ENCODE results near the gene ARHGAP6.

The ARHGAP6 gene

GRCh38 chrX:11451151-11451550 lies 214.6 kb downstream of the ARHGAP6 start:
- Mint-ChIP-seq H3K4me3 (no peak overlapping the region), H3K9me3 (no peaks in the 10 kb centered on the region), H3K4me1 (ENCODE audit: low read depth) (no peaks in the 10 kb centered on the region)

GRCh38 chrX:11450354-11450753 lies 215.4 kb downstream of the ARHGAP6 start:
- no peaks in the 10 kb centered on the region for H3K36me3 Mint-ChIP-seq (ENCODE audit: low read depth)
- H3K27ac Mint-ChIP-seq = no peak overlapping the region
- no peaks in the 10 kb centered on the region for H3K4me1 Mint-ChIP-seq (ENCODE audit: low read depth)
- no peaks in the 10 kb centered on the region for H3K27me3 Mint-ChIP-seq
- no peaks in the 10 kb centered on the region for H3K9me3 Mint-ChIP-seq
- H3K4me3 Mint-ChIP-seq = no peak overlapping the region

More at GRCh38 chrX:11451151-11451550, 214.6 kb downstream of the ARHGAP6 start:
- Mint-ChIP-seq H3K27me3 (no peaks in the 10 kb centered on the region), H3K27ac (no peak overlapping the region), H3K36me3 (ENCODE audit: low read depth) (no peaks in the 10 kb centered on the region)

GRCh38 chrX:11449613-11450012 lies 216.1 kb downstream of the ARHGAP6 start:
- no peaks in the 10 kb centered on the region for H3K9me3 Mint-ChIP-seq
- H3K4me3 Mint-ChIP-seq = no peak overlapping the region
- H3K36me3 Mint-ChIP-seq (ENCODE audit: low read depth) = no peaks in the 10 kb centered on the region
- no peaks in the 10 kb centered on the region for H3K4me1 Mint-ChIP-seq (ENCODE audit: low read depth)
- H3K27ac Mint-ChIP-seq = no peak overlapping the region
- H3K27me3 Mint-ChIP-seq = no peaks in the 10 kb centered on the region

- Mint-ChIP-seq H3K27me3 (no peaks in the 10 kb centered on the region), H3K4me1 (ENCODE audit: low read depth) (no peaks in the 10 kb centered on the region), H3K9me3 (no peaks in the 10 kb centered on the region), H3K36me3 (ENCODE audit: low read depth) (no peaks in the 10 kb centered on the region), H3K27ac (no peak overlapping the region), H3K4me3 (no peak overlapping the region)
These were observed 218.3 kb downstream of the ARHGAP6 start for GRCh38 chrX:11447418-11447817.

DNA sequence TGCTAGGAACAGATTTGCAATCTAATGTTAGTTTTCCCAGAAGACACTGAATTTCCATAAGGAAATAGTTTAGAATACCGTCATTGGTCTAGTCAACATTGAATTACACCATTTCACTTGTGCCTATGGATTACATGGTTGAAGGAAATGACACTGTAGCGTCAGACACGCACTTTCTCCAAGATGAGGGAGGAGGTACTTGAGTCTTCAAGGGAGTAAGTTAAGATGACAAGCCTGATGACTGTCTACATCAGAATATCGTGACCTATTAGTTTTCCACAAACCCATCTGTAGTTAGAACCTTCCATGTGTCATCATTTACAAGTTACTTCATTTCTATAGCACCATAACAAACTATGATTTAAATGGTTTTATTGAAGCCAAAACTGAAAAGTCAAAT lies 218.8 kb downstream of the ARHGAP6 start:
- no peak overlapping the region for H3K27ac Mint-ChIP-seq
- H3K9me3 Mint-ChIP-seq = no peaks in the 10 kb centered on the region
- H3K36me3 Mint-ChIP-seq (ENCODE audit: low read depth) = no peaks in the 10 kb centered on the region
- no peak overlapping the region for H3K4me3 Mint-ChIP-seq
- H3K27me3 Mint-ChIP-seq = no peaks in the 10 kb centered on the region
- no peaks in the 10 kb centered on the region for H3K4me1 Mint-ChIP-seq (ENCODE audit: low read depth)

- H3K4me1 Mint-ChIP-seq (ENCODE audit: low read depth) = no peaks in the 10 kb centered on the region
- H3K4me3 Mint-ChIP-seq = no peak overlapping the region
These were observed 219.4 kb downstream of the ARHGAP6 start for GRCh38 chrX:11446336-11446735.

GRCh38 chrX:11445540-11445939 lies 220.2 kb downstream of the ARHGAP6 start:
- H3K4me3 Mint-ChIP-seq = no peak overlapping the region
- no peaks in the 10 kb centered on the region for H3K27me3 Mint-ChIP-seq
- H3K36me3 Mint-ChIP-seq (ENCODE audit: low read depth) = no peaks in the 10 kb centered on the region
- H3K27ac Mint-ChIP-seq = no peak overlapping the region
- H3K9me3 Mint-ChIP-seq = no peaks in the 10 kb centered on the region
- H3K4me1 Mint-ChIP-seq (ENCODE audit: low read depth) = no peaks in the 10 kb centered on the region

More at GRCh38 chrX:11446336-11446735, 219.4 kb downstream of the ARHGAP6 start:
- Mint-ChIP-seq H3K27me3 (no peaks in the 10 kb centered on the region), H3K27ac (no peak overlapping the region), H3K36me3 (ENCODE audit: low read depth) (no peaks in the 10 kb centered on the region), H3K9me3 (no peaks in the 10 kb centered on the region)

GRCh38 chrX:11444052-11444451 lies 221.7 kb downstream of the ARHGAP6 start:
- Mint-ChIP-seq H3K36me3 (ENCODE audit: low read depth) (no peaks in the 10 kb centered on the region), H3K27ac (no peak overlapping the region), H3K9me3 (no peaks in the 10 kb centered on the region), H3K27me3 (no peaks in the 10 kb centered on the region), H3K4me3 (no peak overlapping the region), H3K4me1 (ENCODE audit: low read depth) (no peaks in the 10 kb centered on the region)

- Mint-ChIP-seq H3K36me3 (ENCODE audit: low read depth) (no peaks in the 10 kb centered on the region), H3K4me1 (ENCODE audit: low read depth) (no peaks in the 10 kb centered on the region), H3K9me3 (no peaks in the 10 kb centered on the region), H3K4me3 (no peak overlapping the region), H3K27me3 (no peaks in the 10 kb centered on the region), H3K27ac (no peak overlapping the region)
These were observed 225.9 kb downstream of the ARHGAP6 start for GRCh38 chrX:11439846-11440245.

- Mint-ChIP-seq H3K9me3 (no peaks in the 10 kb centered on the region), H3K4me1 (ENCODE audit: low read depth) (no peaks in the 10 kb centered on the region), H3K36me3 (ENCODE audit: low read depth) (no peaks in the 10 kb centered on the region)
These were observed 227.0 kb downstream of the ARHGAP6 start for GRCh38 chrX:11438767-11439166.

GRCh38 chrX:11438380-11438723 lies 227.4 kb downstream of the ARHGAP6 start:
- H3K36me3 Mint-ChIP-seq (ENCODE audit: low read depth) = no peaks in the 10 kb centered on the region
- no peak overlapping the region for H3K4me3 Mint-ChIP-seq
- H3K27me3 Mint-ChIP-seq = no peaks in the 10 kb centered on the region
- H3K4me1 Mint-ChIP-seq (ENCODE audit: low read depth) = no peaks in the 10 kb centered on the region
- H3K27ac Mint-ChIP-seq = no peak overlapping the region
- H3K9me3 Mint-ChIP-seq = no peaks in the 10 kb centered on the region

More at GRCh38 chrX:11438767-11439166, 227.0 kb downstream of the ARHGAP6 start:
- H3K4me3 Mint-ChIP-seq = no peak overlapping the region
- no peaks in the 10 kb centered on the region for H3K27me3 Mint-ChIP-seq
- no peak overlapping the region for H3K27ac Mint-ChIP-seq

DNA sequence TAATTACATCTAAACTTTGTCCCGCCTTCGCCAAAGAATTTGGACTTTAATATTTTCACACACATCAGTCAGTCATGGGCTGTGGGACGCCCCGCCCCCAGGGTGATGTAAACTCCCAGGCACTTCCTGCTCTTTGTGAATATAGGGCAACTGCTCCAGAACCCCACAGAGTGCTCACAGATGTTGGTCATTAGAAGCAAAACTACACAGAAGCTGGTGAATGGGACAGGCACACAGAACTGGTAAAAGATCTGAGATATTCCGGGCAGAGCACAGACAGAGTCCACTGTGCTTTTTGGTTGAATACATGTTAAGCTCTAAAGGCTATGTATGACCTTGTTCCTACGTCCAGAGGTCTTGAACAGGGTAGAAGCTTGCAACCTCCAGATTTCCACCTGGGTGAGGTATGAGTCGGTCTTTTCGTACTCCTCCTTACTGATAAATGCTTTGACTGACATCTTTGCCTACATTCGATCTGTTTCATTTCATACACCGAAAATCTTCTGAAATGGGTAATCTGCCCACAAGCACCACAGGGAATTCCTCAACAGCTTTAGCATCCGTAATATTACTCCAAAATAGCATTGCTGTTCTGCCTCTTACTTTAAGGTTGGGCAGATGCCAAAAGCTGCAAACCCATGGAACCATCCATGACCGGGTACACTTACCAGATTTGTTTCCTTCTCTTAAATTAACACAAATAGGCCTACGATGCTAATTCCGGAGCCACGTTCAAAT lies 227.9 kb downstream of the ARHGAP6 start:
- no peak overlapping the region for H3K27ac Mint-ChIP-seq

DNA sequence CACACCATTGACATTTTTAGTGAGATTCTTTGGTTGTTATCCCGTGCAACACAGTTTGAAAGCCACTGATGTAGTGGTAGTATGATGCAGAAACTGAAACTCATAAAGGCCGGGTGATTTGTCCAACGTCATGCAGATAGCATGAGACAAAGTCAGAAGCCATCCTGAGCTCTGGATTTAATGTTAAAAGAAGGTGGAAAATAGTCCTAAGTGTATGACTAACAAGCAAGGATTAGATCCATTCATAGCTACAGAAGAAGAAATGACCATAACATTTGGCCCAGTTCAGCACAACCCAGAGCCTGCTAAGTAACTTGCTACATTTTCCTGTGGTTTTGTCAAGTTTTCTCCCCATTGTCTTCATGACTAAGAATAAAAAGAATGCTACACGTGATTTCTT lies 230.2 kb downstream of the ARHGAP6 start:
- Mint-ChIP-seq H3K36me3 (ENCODE audit: low read depth) (no peaks in the 10 kb centered on the region), H3K9me3 (no peaks in the 10 kb centered on the region), H3K4me1 (ENCODE audit: low read depth) (no peaks in the 10 kb centered on the region), H3K4me3 (no peak overlapping the region), H3K27ac (no peak overlapping the region), H3K27me3 (peaks cover 7% of the 10 kb centered on the region)

More for the DNA sequence above, 227.9 kb downstream of the ARHGAP6 start:
- Mint-ChIP-seq H3K4me3 (no peak overlapping the region), H3K4me1 (ENCODE audit: low read depth) (no peaks in the 10 kb centered on the region), H3K27me3 (no peaks in the 10 kb centered on the region), H3K36me3 (ENCODE audit: low read depth) (no peaks in the 10 kb centered on the region), H3K9me3 (no peaks in the 10 kb centered on the region)

- no peaks in the 10 kb centered on the region for H3K9me3 Mint-ChIP-seq
- no peaks in the 10 kb centered on the region for H3K36me3 Mint-ChIP-seq (ENCODE audit: low read depth)
- H3K27ac Mint-ChIP-seq = no peak overlapping the region
- no peaks in the 10 kb centered on the region for H3K4me1 Mint-ChIP-seq (ENCODE audit: low read depth)
- peaks cover 7% of the 10 kb centered on the region for H3K27me3 Mint-ChIP-seq
- H3K4me3 Mint-ChIP-seq = no peak overlapping the region
These were observed 231.1 kb downstream of the ARHGAP6 start for GRCh38 chrX:11434607-11435006.

DNA sequence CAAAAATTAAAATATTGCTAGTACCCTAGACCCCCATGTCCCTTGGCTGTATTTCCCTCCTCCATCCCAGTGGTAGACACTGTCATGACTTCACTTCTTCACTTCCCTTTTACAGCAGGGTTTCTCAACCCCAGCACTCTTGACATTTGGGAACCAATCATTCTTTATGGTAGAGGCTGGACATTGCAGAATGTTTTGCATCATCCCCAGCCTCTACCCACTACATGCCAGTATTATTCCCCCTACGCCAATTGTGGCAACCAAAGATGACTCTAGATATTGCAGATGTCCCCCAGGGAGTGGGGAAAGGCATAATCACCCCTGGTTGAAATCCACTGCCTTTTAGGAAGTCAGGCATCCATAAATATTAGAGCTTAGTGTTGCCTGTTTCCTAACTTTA lies 233.9 kb downstream of the ARHGAP6 start:
- no peaks in the 10 kb centered on the region for H3K4me1 Mint-ChIP-seq (ENCODE audit: low read depth)

GRCh38 chrX:11430271-11430670 lies 235.4 kb downstream of the ARHGAP6 start:
- H3K4me3 Mint-ChIP-seq = no peak overlapping the region
- no peaks in the 10 kb centered on the region for H3K36me3 Mint-ChIP-seq (ENCODE audit: low read depth)
- H3K27me3 Mint-ChIP-seq = peaks cover 15% of the 10 kb centered on the region
- no peaks in the 10 kb centered on the region for H3K9me3 Mint-ChIP-seq
- H3K27ac Mint-ChIP-seq = no peak overlapping the region
- H3K4me1 Mint-ChIP-seq (ENCODE audit: low read depth) = no peaks in the 10 kb centered on the region

More for the DNA sequence above, 233.9 kb downstream of the ARHGAP6 start:
- no peaks in the 10 kb centered on the region for H3K9me3 Mint-ChIP-seq
- no peaks in the 10 kb centered on the region for H3K36me3 Mint-ChIP-seq (ENCODE audit: low read depth)
- no peak overlapping the region for H3K27ac Mint-ChIP-seq
- no peak overlapping the region for H3K4me3 Mint-ChIP-seq
- H3K27me3 Mint-ChIP-seq = peaks cover 11% of the 10 kb centered on the region

All from stimulated activated naive CD8-positive, alpha-beta T cell treated with anti-CD3 and anti-CD28 coated beads, Interleukin-15, Interleukin-2, amounts not matched to agents 100 ng/mL and 50 ng/mL, for 24 hours (primary cell).